NCI-H82 (cell line): Measurements from ENCODE around the gene ISCA1.
A peak's percentile ranks its signal among the peaks of the same experiment; 100 is the strongest.
"Not testable (repeated sequence)": the region's sequence is repeated elsewhere in the genome, so short reads cannot be mapped to it uniquely, and the experiment has no call there.

Source experiments
- DNase-seq: peaks from one replicate; lab custom pipeline; 2025; lab: John Stamatoyannopoulos, UW

ISCA1 gene

GRCh38 chr9:86282077-86282978 is at the start of gene ISCA1:
ISCA1 (minus strand) TSS chr9:86282538; CDS start chr9:86282458, 80 bp downstream.
- peak; percentile 97 for DNase-seq

- DNase-seq = no peak
Measured at GRCh38 chr9:86330186-86330585, 47.8 kb upstream of the ISCA1 start.

- no peak for DNase-seq
Measured at GRCh38 chr9:86329649-86330048, 47.3 kb upstream of the ISCA1 start.

GRCh38 chr9:86328156-86328555 is 45.8 kb upstream of the ISCA1 start:
- DNase-seq = no peak

- DNase-seq = no peak
Measured at GRCh38 chr9:86326536-86326935, 44.2 kb upstream of the ISCA1 start.

GRCh38 chr9:86324901-86325300 is 42.6 kb upstream of the ISCA1 start:
- DNase-seq = no peak

GRCh38 chr9:86324308-86324707 is 42.0 kb upstream of the ISCA1 start:
- no peak for DNase-seq

- no peak for DNase-seq
Measured at GRCh38 chr9:86322973-86323644, 40.8 kb upstream of the ISCA1 start.

GRCh38 chr9:86321373-86321772 is 39.0 kb upstream of the ISCA1 start:
- no peak for DNase-seq

- no peak for DNase-seq
Measured at GRCh38 chr9:86318187-86318586, 35.8 kb upstream of the ISCA1 start.

- no peak for DNase-seq
Measured at GRCh38 chr9:86315078-86315477, 32.7 kb upstream of the ISCA1 start.

- not testable (repeated sequence) for DNase-seq
Measured at GRCh38 chr9:86312959-86313358, 30.6 kb upstream of the ISCA1 start.

GRCh38 chr9:86308687-86309086 is 26.3 kb upstream of the ISCA1 start:
- DNase-seq = no peak

GRCh38 chr9:86304236-86304730 is 21.9 kb upstream of the ISCA1 start:
- DNase-seq = no peak

- DNase-seq = no peak
Measured at GRCh38 chr9:86303316-86303975, 21.1 kb upstream of the ISCA1 start.

- no peak for DNase-seq
Measured at GRCh38 chr9:86301686-86302085, 19.3 kb upstream of the ISCA1 start.

- no peak for DNase-seq
Measured at GRCh38 chr9:86300701-86301100, 18.4 kb upstream of the ISCA1 start.

GRCh38 chr9:86298873-86299272 is 16.5 kb upstream of the ISCA1 start:
- DNase-seq = no peak

GRCh38 chr9:86290341-86290740 is 8.0 kb upstream of the ISCA1 start:
- DNase-seq = not testable (repeated sequence)

- no peak for DNase-seq
Measured at GRCh38 chr9:86288499-86289198, 6.3 kb upstream of the ISCA1 start.

GRCh38 chr9:86287013-86287412 is 4.7 kb upstream of the ISCA1 start:
- DNase-seq = peak; percentile 62

GRCh38 chr9:86286278-86286677 is 3.9 kb upstream of the ISCA1 start:
- peak; percentile 4 for DNase-seq
